ENCODE data around the gene FGF11. TPM values are rescaled to one million over a fixed set of nuclear protein-coding genes. Genes with fewer than 3 reads are reported as not detected.
A peak's percentile ranks its signal among the peaks of the same experiment; 100 is the strongest.

FGF11 gene
- total and polyA plus RNA-seq, 4 donors: 0.47 to 3.5 (median 0.66) TPM

DNA sequence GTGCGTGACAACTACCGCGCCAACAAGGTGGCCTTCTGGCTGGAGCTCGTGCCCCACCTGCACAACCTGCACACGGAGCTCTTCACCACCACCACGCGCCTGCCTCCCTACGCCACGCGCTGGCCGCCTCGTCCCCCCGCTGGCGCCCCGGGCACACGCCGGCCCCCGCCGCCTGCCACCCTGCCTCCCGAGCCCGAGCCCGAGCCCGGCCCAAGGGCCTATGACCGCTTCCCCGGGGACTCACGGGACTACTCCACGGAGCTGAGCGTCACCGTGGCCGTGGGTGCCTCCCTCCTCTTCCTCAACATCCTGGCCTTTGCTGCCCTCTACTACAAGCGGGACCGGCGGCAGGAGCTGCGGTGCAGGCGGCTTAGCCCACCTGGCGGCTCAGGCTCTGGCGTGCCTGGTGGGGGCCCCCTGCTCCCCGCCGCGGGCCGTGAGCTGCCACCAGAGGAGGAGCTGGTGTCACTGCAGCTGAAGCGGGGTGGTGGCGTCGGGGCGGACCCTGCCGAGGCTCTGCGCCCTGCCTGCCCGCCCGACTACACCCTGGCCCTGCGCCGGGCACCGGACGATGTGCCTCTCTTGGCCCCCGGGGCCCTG, 22.2 kb upstream of the FGF11 start:
- WGBS, 2 donors: 96% methylated on average over 45 to 54 of the region's 54 CpGs
- Histone ChIP-seq H3K27ac (ENCODE audit: low read depth in 1 of 2, low read length in 1 of 2) (no peak overlapping the region), H3K4me3 (no peak overlapping the region), H3K9me3 (ENCODE audit: control insufficient read depth in 4 of 4, insufficient read depth in 3 of 4, low read length in 3 of 4) (no peaks in the 10 kb centered on the region), H3K4me1 (ENCODE audit: control insufficient read depth in 5 of 5, insufficient read depth in 5 of 5, low read length in 5 of 5) (peaks cover 0 to 12% (median 0%) of the 10 kb centered on the region in 5 donors), H3K27me3 (ENCODE audit: control insufficient read depth in 3 of 3, insufficient read depth in 3 of 3, low read length in 2 of 3) (no peaks in the 10 kb centered on the region), H3K9ac (ENCODE audit: insufficient read depth in 1 of 2, low read length in 2 of 2) (no peak overlapping the region), H3K36me3 (ENCODE audit: control insufficient read depth in 4 of 4, insufficient read depth in 4 of 4, low read length in 4 of 4) (peaks cover 0 to 11% (median 5%) of the 10 kb centered on the region in 4 donors)
- TF ChIP-seq CTCF (IDR thresholded peaks at IDR 0.05; ENCODE audit: control extremely low read depth, extremely low read depth): no peak
- no peak for ATAC-seq (ENCODE audit: insufficient read depth, low FRiP score)
- DNase-seq: no peak

- Histone ChIP-seq H3K9me3 (ENCODE audit: control insufficient read depth in 4 of 4, insufficient read depth in 3 of 4, low read length in 3 of 4) (no peaks in the 10 kb centered on the region), H3K4me3 (no peak overlapping the region), H3K27me3 (ENCODE audit: control insufficient read depth in 3 of 3, insufficient read depth in 3 of 3, low read length in 2 of 3) (no peaks in the 10 kb centered on the region), H3K27ac (ENCODE audit: low read depth in 1 of 2, low read length in 1 of 2) (no peak overlapping the region), H3K36me3 (ENCODE audit: control insufficient read depth in 4 of 4, insufficient read depth in 4 of 4, low read length in 4 of 4) (peaks cover 0 to 11% (median 5%) of the 10 kb centered on the region in 4 donors), H3K4me1 (ENCODE audit: control insufficient read depth in 5 of 5, insufficient read depth in 5 of 5, low read length in 5 of 5) (peaks cover 0 to 12% (median 0%) of the 10 kb centered on the region in 5 donors), H3K9ac (ENCODE audit: insufficient read depth in 1 of 2, low read length in 2 of 2) (no peak overlapping the region)
- TF ChIP-seq CTCF (IDR thresholded peaks at IDR 0.05; ENCODE audit: control extremely low read depth, extremely low read depth): no peak
- DNase-seq: no peak
- no peak for ATAC-seq (ENCODE audit: insufficient read depth, low FRiP score)
- WGBS, 2 donors: 73 to 78% methylated on average over 18 of the region's 18 CpGs
These were observed 20.7 kb upstream of the FGF11 start for GRCh38 chr17:7418472-7419152.

DNA sequence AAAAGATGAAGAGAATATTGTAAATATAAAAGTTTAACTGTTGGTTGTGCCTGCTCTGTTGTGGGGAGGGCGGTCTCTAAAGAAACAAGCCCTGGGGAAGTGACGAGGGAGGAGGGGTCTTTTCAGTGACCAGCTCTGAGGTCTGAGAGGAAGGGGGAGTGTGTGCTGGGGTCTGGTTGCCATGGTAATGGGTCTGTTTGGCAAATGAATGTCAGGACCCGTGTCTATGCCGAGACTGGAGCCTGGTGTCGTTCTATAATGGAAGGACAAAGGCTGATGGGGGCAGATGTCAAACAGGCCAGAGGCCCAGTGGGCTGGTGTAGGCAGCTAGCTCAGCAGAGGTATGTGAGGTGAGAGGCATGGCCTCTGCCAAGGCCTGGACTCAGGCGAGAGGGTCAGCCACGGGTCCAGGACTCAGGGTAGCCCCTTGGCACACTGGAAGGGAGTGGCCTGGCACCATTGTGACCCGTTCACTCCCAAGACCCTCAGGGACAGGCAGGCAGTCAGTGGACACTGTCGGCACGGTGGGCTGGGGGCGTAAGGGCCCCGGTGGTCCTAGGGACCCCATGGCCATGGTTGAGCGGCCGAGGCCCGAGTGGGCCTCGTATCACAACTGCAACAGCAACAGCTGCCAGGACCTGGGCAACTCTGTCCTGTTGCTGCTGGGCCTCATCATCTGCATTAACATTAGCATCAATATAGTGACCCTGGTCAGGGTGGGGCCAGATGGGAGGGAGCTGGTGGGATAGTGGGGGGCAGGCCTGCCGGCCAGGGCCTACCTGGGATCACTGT, 19.3 kb upstream of the FGF11 start, which contains the start of gene SPEM1:
Gene SPEM1 (plus strand): TSS at position 506 of the 792 bp plus-strand sequence. CDS start 61 bp downstream, at position 567.
- Histone ChIP-seq H3K9me3 (ENCODE audit: control insufficient read depth in 4 of 4, insufficient read depth in 3 of 4, low read length in 3 of 4) (no peaks in the 10 kb centered on the region), H3K4me1 (ENCODE audit: control insufficient read depth in 5 of 5, insufficient read depth in 5 of 5, low read length in 5 of 5) (peaks cover 0 to 12% (median 0%) of the 10 kb centered on the region in 5 donors), H3K27me3 (ENCODE audit: control insufficient read depth in 3 of 3, insufficient read depth in 3 of 3, low read length in 2 of 3) (no peaks in the 10 kb centered on the region), H3K4me3 (no peak within 1 kb of the TSS), H3K36me3 (ENCODE audit: control insufficient read depth in 4 of 4, insufficient read depth in 4 of 4, low read length in 4 of 4) (peaks cover 0 to 10% (median 4%) of the 10 kb centered on the region in 4 donors), H3K9ac (ENCODE audit: insufficient read depth in 1 of 2, low read length in 2 of 2) (peak within 1 kb of the TSS in 1 of 2 donors; percentile 61), H3K27ac (ENCODE audit: low read depth in 1 of 2, low read length in 1 of 2) (no peak within 1 kb of the TSS)
- ATAC-seq (ENCODE audit: insufficient read depth, low FRiP score) (no peak), DNase-seq (peak; percentile 79 to 84 (median 83))
- 83 to 92% methylated on average over 17 of the region's 17 CpGs for WGBS, 2 donors
- TF ChIP-seq CTCF (IDR thresholded peaks at IDR 0.05; ENCODE audit: control extremely low read depth, extremely low read depth): no peak

Data from lung (tissue), 12 donors.